Osteocyte (in vitro differentiated cells): Measurements from ENCODE around the gene SVBP. TPM values are rescaled to one million over a fixed set of nuclear protein-coding genes. Genes with fewer than 3 reads are reported as not detected.

Experiments used
- DNase-seq: peaks from one replicate; pipeline ENCODE4 v3.0.0; 2021; ENCODE audit warnings: mixed read lengths; ENCODE audit not compliant: unreplicated experiment; ENCODE audit errors: extremely low spot score
- H3K27ac Mint-ChIP-seq: one replicate; pipeline ENCODE4 v1.8.0; 2021; ENCODE audit warnings: mild to moderate bottlenecking, mixed read lengths; ENCODE audit not compliant: unreplicated experiment
- H3K27me3 Mint-ChIP-seq: one replicate; pipeline ENCODE4 v1.8.0; 2021; ENCODE audit warnings: mixed read lengths; ENCODE audit not compliant: unreplicated experiment
- H3K36me3 Mint-ChIP-seq: one replicate; pipeline ENCODE4 v1.8.0; 2021; ENCODE audit warnings: mixed read lengths; ENCODE audit not compliant: unreplicated experiment
- H3K4me1 Mint-ChIP-seq: one replicate; pipeline ENCODE4 v1.8.0; 2021; ENCODE audit warnings: mixed read lengths; ENCODE audit not compliant: unreplicated experiment
- H3K4me3 Mint-ChIP-seq: one replicate; pipeline ENCODE4 v1.8.0; 2021; ENCODE audit warnings: mild to moderate bottlenecking, moderate library complexity, mixed read lengths; ENCODE audit not compliant: unreplicated experiment
- H3K9me3 Mint-ChIP-seq: one replicate; pipeline ENCODE4 v1.8.0; 2021; ENCODE audit warnings: mixed read lengths; ENCODE audit not compliant: unreplicated experiment
- total RNA-seq: library from RNA; stranded (reverse); gene quantifications from 2 replicates; pipeline ENCODE4 v1.2.1, GENCODE V29; 2021
- TF ChIP-seq, protein P1 (sequence below): fragments of 200-600 bp; sonication (generic); IDR thresholded peaks from 2 replicates; pipeline ENCODE4 v1.5.0; 2021; ENCODE audit warnings: antibody characterized with exemption, mild to moderate bottlenecking, moderate library complexity

The SVBP gene
- total RNA-seq, 1 donor from 2014 or later: 36.8 TPM

GRCh38 chr1:42838482-42839190, 21.4 kb upstream of the SVBP start:
- H3K9me3 Mint-ChIP-seq: no peaks in the 10 kb centered on the region
- TF ChIP-seq, protein P1, sequence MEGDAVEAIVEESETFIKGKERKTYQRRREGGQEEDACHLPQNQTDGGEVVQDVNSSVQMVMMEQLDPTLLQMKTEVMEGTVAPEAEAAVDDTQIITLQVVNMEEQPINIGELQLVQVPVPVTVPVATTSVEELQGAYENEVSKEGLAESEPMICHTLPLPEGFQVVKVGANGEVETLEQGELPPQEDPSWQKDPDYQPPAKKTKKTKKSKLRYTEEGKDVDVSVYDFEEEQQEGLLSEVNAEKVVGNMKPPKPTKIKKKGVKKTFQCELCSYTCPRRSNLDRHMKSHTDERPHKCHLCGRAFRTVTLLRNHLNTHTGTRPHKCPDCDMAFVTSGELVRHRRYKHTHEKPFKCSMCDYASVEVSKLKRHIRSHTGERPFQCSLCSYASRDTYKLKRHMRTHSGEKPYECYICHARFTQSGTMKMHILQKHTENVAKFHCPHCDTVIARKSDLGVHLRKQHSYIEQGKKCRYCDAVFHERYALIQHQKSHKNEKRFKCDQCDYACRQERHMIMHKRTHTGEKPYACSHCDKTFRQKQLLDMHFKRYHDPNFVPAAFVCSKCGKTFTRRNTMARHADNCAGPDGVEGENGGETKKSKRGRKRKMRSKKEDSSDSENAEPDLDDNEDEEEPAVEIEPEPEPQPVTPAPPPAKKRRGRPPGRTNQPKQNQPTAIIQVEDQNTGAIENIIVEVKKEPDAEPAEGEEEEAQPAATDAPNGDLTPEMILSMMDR: no peak
- no peak overlapping the region for H3K4me3 Mint-ChIP-seq
- H3K27ac Mint-ChIP-seq: no peak overlapping the region
- DNase-seq: no peak
- H3K4me1 Mint-ChIP-seq: no peaks in the 10 kb centered on the region
- H3K27me3 Mint-ChIP-seq: no peaks in the 10 kb centered on the region
- H3K36me3 Mint-ChIP-seq: peaks cover 15% of the 10 kb centered on the region

DNA sequence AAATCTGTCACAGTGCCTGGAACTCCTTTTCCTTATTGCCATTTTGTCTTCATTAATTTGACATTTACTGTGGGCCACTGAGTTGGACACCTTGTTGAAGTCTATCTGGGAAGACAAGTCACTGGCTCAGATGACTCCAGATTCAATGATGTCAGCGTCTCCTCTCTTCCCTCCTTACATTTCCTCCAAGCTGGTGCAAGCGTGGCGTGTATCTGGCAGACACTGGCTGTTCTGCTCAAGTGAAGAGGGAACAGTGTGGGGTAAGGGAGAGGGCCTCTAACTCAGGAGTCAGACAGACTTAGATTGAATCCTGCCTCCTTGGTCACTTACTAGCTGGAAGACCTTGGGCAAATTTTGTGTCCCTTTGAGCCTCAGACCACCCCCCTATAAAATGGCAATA, 20.5 kb upstream of the SVBP start:
- Mint-ChIP-seq H3K27me3 (no peaks in the 10 kb centered on the region), H3K4me3 (no peak overlapping the region), H3K9me3 (no peaks in the 10 kb centered on the region), H3K36me3 (peaks cover 10% of the 10 kb centered on the region), H3K4me1 (no peaks in the 10 kb centered on the region), H3K27ac (no peak overlapping the region)
- TF ChIP-seq, protein P1: no peak
- DNase-seq: no peak

DNA sequence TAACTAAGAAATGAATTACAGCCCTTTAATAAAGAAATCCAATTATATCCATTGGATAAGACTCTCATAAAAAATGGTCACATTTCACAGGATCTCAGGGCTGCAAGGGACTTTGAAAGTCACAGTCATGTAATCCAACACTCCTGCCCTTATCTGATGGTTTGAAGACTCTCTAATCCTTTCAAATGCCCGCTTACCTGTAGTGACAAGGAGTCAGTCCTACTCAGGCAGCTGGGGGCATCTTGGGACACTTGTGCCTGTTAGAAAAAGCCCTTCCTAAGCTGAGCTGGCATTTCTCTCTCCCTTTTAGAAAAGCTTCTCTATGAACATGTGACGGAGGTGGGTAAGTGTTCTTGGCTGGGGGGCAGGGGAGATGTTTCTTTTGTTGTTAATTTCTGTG, 18.2 kb upstream of the SVBP start:
- no peak overlapping the region for H3K27ac Mint-ChIP-seq
- DNase-seq: no peak
- TF ChIP-seq, protein P1: no peak
- no peak overlapping the region for H3K4me3 Mint-ChIP-seq
- no peaks in the 10 kb centered on the region for H3K9me3 Mint-ChIP-seq
- H3K4me1 Mint-ChIP-seq: no peaks in the 10 kb centered on the region
- H3K27me3 Mint-ChIP-seq: no peaks in the 10 kb centered on the region
- peaks cover 9% of the 10 kb centered on the region for H3K36me3 Mint-ChIP-seq

- H3K36me3 Mint-ChIP-seq: peaks cover 9% of the 10 kb centered on the region
- no peak overlapping the region for H3K27ac Mint-ChIP-seq
- H3K27me3 Mint-ChIP-seq: no peaks in the 10 kb centered on the region
- no peak for DNase-seq
- H3K9me3 Mint-ChIP-seq: no peaks in the 10 kb centered on the region
- TF ChIP-seq, protein P1: no peak
- no peak overlapping the region for H3K4me3 Mint-ChIP-seq
- no peaks in the 10 kb centered on the region for H3K4me1 Mint-ChIP-seq
Measured at GRCh38 chr1:42834803-42835202, 17.6 kb upstream of the SVBP start.

GRCh38 chr1:42833981-42834380, 16.8 kb upstream of the SVBP start:
- H3K36me3 Mint-ChIP-seq: peaks cover 9% of the 10 kb centered on the region
- no peak overlapping the region for H3K4me3 Mint-ChIP-seq

More at GRCh38 chr1:42833981-42834380, 16.8 kb upstream of the SVBP start:
- TF ChIP-seq, protein P1: no peak
- no peak for DNase-seq
- Mint-ChIP-seq H3K4me1 (no peaks in the 10 kb centered on the region), H3K9me3 (no peaks in the 10 kb centered on the region), H3K27ac (no peak overlapping the region), H3K27me3 (no peaks in the 10 kb centered on the region)
